Heart right ventricle (tissue), 16 donors: Measurements from ENCODE around the gene PTEN. TPM values are rescaled to one million over a fixed set of nuclear protein-coding genes. Genes with fewer than 3 reads are reported as not detected.

Experiments
- ATAC-seq, 8 donors: fragments of 200-7000 bp; cut with Tn5 transposase; one replicate each; pipeline ENCODE4 v1.9.1; 2020; ENCODE audit warnings: mild to moderate bottlenecking in 8 of 8, moderate library complexity in 8 of 8, moderate number of reproducible peaks in 1 of 8
- DNase-seq, 2 donors: peaks; one replicate each; pipeline ENCODE4 v3.0.0-alpha.2; 2020
- H3K27ac ChIP-seq, 10 donors: fragments of 200-600 bp; sonication (generic) in 2 of 10; one replicate each; pipeline versions ENCODE4 v1.5.0 to v1.8.0; 2020 to 2022; ENCODE audit warnings: mild to moderate bottlenecking in 3 of 10
- H3K27me3 ChIP-seq, 7 donors: fragments of 200-600 bp; one replicate each; pipeline ENCODE4 v1.8.0; 2021 to 2022; ENCODE audit warnings: mild to moderate bottlenecking in 2 of 7
- H3K36me3 ChIP-seq, 9 donors: fragments of 200-600 bp; sonication (generic) in 1 of 9; one replicate each; pipeline versions ENCODE4 v1.5.0 to v1.8.0; 2020 to 2022; ENCODE audit warnings: mild to moderate bottlenecking in 2 of 9
- H3K4me1 ChIP-seq, 9 donors: fragments of 200-600 bp; sonication (generic) in 1 of 9; one replicate each; pipeline versions ENCODE4 v1.5.0 to v1.8.0; 2020 to 2022; ENCODE audit warnings: mild to moderate bottlenecking in 4 of 9
- H3K4me3 ChIP-seq, 10 donors: fragments of 200-600 bp; sonication (generic) in 2 of 10; one replicate each; pipeline versions ENCODE4 v1.5.0 to v1.8.0; 2020 to 2022; ENCODE audit warnings: mild to moderate bottlenecking in 7 of 10, moderate library complexity in 2 of 10
- H3K9me3 ChIP-seq, 11 donors: fragments of 200-600 bp in 10 of 11; sonication (generic) in 2 of 11; one replicate each; pipeline versions ENCODE4 v1.5.0 to v1.8.0; 2013 to 2022; ENCODE audit warnings: mild to moderate bottlenecking in 2 of 11, control low read depth in 1 of 11, moderate library complexity in 1 of 11
- CTCF ChIP-seq, 9 donors: fragments of 200-600 bp; sonication (generic) in 2 of 9; IDR thresholded peaks; one replicate each; pipeline versions ENCODE4 v1.5.0 to v1.8.0; 2021 to 2022; ENCODE audit warnings: antibody characterized with exemption in 9 of 9, mild to moderate bottlenecking in 5 of 9, moderate library complexity in 1 of 9
- WGBS, 2 donors: extraction: QIAGEN DNeasy Blood & Tissue Kit; methylation state at CpG; one replicate each; pipeline ENCODE4 v1.1.7; 2013; ENCODE audit warnings: inconsistent platforms in 1 of 2; 5-methylcytosine and 5-hydroxymethylcytosine counted together
- intact Hi-C, 10 donors: fragments of 100-400 bp; cut with DNase I; formaldehyde crosslinking; loops; one replicate each; pipeline versions ENCODE4 v1.11.1 to v1.14.2; 2022
- polyA plus RNA-seq, 2 donors: library from polyadenylated mRNA; stranded (reverse); fragments of 200-250 nt; gene quantifications; one replicate each; pipeline ENCODE4 v1.2.3, GENCODE V29; 2013
- total RNA-seq, 10 donors: library from RNA; stranded (reverse); fragmentation: NEBNext Ultra II Directional in 3 of 10; extraction: Animal tissue kit (Norgen Biotek cat#: 25700) in 3 of 10; gene quantifications; one replicate each; pipeline versions ENCODE4 v1.2.1 to v1.2.4, GENCODE V29; 2021 to 2023
- donor health status: Arrhythmogenic right ventricular cardiomyopathy.
- donor health status: ischemic (EF 13 %, LVEDD 7.1; RV severe dilation, severe dysfunction).
- donor health status: healthy with polysubstance abuse.
- donor health status: DM: no; HTN: yes; CAD: no.
- donor health status: DM: no; HTN: no; CAD: no.
- donor health status: ischemic (EF 25% LVEDD 6.9; RV normal size, moderate dysfunction).
- donor health status: ischemic (EF 25% LVEDD 5.7; RV mildly dilated, moderate dysfunction).
- donor health status: healthy.
- donor health status: DM: yes; HTN: yes; CAD: no.
- donor health status: Ischemic cardiomyopathy.
- donor health status: ischemic (EF 35%, LVEDD 5.7; RV mildly dilated, moderate dysfunction).
- donor health status: nonischemic (EF 11% LVEDD 7.7; RV severe dilation, severe dysfunction).
- donor health status: DM: yes; HTN: yes; CAD: no.
- donor health status: PGD.
- donor health status: ischemic (EF 29% LVEDD 5.4; RV normal size, mild dysfunction).
- donor health status: nonischemic (EF 23%, LVEDD 6.1; RV moderate dilation, normal function).

Gene PTEN
- total and polyA plus RNA-seq, 12 donors = 21.8 to 89.9 (median 54.9) TPM

- Histone ChIP-seq H3K9me3 (peaks cover 0 to 8% (median 0%) of the 10 kb centered on the region in 11 donors), H3K27me3 (no peaks in the 10 kb centered on the region), H3K4me1 (peaks cover 3 to 89% (median 71%) of the 10 kb centered on the region in 9 donors), H3K27ac (no peak overlapping the region), H3K36me3 (peaks cover 0 to 11% (median 0%) of the 10 kb centered on the region in 9 donors), H3K4me3 (no peak overlapping the region)
- intact Hi-C loops = loop anchor here in 1 of 10 donors (10.0 kb wide), 1 partner anchor 257 kb away; no protein-coding TSS in a partner anchor
- no peak for TF ChIP-seq CTCF (IDR thresholded peaks at IDR 0.05)
- no peak for DNase-seq
- WGBS, 2 donors = 49 to 53% methylated on average over 10 of the region's 10 CpGs
- peak in 4 of 8 donors; percentile 20 to 45 (median 34) for ATAC-seq
Measured at GRCh38 chr10:87921931-87922688, 58.7 kb downstream of the PTEN start.

GRCh38 chr10:87923233-87923632, 59.8 kb downstream of the PTEN start:
- H3K4me3 ChIP-seq = no peak overlapping the region
- H3K36me3 ChIP-seq = peaks cover 0 to 15% (median 0%) of the 10 kb centered on the region in 9 donors
- peak overlapping the region in 2 of 10 donors; percentile 3 to 7 for H3K27ac ChIP-seq
- H3K9me3 ChIP-seq = peaks cover 0 to 8% (median 0%) of the 10 kb centered on the region in 11 donors
- peaks cover 5 to 89% (median 72%) of the 10 kb centered on the region in 9 donors for H3K4me1 ChIP-seq
- no peak for ATAC-seq
- DNase-seq = no peak
- intact Hi-C loops = loop anchor here in 1 of 10 donors (10.0 kb wide), 1 partner anchor 258 kb away; no protein-coding TSS in a partner anchor
- H3K27me3 ChIP-seq = no peaks in the 10 kb centered on the region
- 92 to 93% methylated on average over 4 of the region's 4 CpGs for WGBS, 2 donors
- no peak for TF ChIP-seq CTCF (IDR thresholded peaks at IDR 0.05)

GRCh38 chr10:87925570-87925969, 62.1 kb downstream of the PTEN start:
- no peak for TF ChIP-seq CTCF (IDR thresholded peaks at IDR 0.05)

GRCh38 chr10:87927091-87927490, 63.7 kb downstream of the PTEN start:
- peak overlapping the region in 5 of 10 donors; percentile 0 to 29 (median 15) for H3K27ac ChIP-seq
- 50 to 57% methylated on average over 2 of the region's 2 CpGs for WGBS, 2 donors
- ATAC-seq = peak in 2 of 8 donors; percentile 39 to 57

More at GRCh38 chr10:87925570-87925969, 62.1 kb downstream of the PTEN start:
- no peak for DNase-seq
- Histone ChIP-seq H3K4me1 (peaks cover 5 to 94% (median 76%) of the 10 kb centered on the region in 9 donors), H3K27ac (no peak overlapping the region), H3K4me3 (no peak overlapping the region), H3K27me3 (no peaks in the 10 kb centered on the region), H3K9me3 (peaks cover 0 to 8% (median 0%) of the 10 kb centered on the region in 11 donors), H3K36me3 (peaks cover 0 to 15% (median 0%) of the 10 kb centered on the region in 9 donors)
- ATAC-seq = peak in 2 of 8 donors; percentile 8 to 25
- WGBS, 2 donors = 16% methylated on average over 2 of the region's 2 CpGs
- intact Hi-C loops = loop anchor here in 3 of 10 donors (5.0 to 10.0 kb wide), 3 partner anchors 38 to 261 kb away; no protein-coding TSS in a partner anchor

More at GRCh38 chr10:87927091-87927490, 63.7 kb downstream of the PTEN start:
- H3K4me3 ChIP-seq = no peak overlapping the region
- H3K9me3 ChIP-seq = peaks cover 0 to 1% (median 0%) of the 10 kb centered on the region in 11 donors
- TF ChIP-seq CTCF (IDR thresholded peaks at IDR 0.05) = no peak
- H3K27me3 ChIP-seq = no peaks in the 10 kb centered on the region
- H3K4me1 ChIP-seq = peaks cover 5 to 100% (median 83%) of the 10 kb centered on the region in 9 donors
- peaks cover 0 to 20% (median 0%) of the 10 kb centered on the region in 9 donors for H3K36me3 ChIP-seq
- intact Hi-C loops = loop anchor here in 3 of 10 donors (5.0 to 10.0 kb wide), 3 partner anchors 40 to 262 kb away; no protein-coding TSS in a partner anchor
- DNase-seq = no peak
